ENCODE measurements around the gene MGST1.
"Not testable (repeated sequence)": the region's sequence is repeated elsewhere in the genome, so short reads cannot be mapped to it uniquely, and the experiment has no call there.

The MGST1 gene

DNA sequence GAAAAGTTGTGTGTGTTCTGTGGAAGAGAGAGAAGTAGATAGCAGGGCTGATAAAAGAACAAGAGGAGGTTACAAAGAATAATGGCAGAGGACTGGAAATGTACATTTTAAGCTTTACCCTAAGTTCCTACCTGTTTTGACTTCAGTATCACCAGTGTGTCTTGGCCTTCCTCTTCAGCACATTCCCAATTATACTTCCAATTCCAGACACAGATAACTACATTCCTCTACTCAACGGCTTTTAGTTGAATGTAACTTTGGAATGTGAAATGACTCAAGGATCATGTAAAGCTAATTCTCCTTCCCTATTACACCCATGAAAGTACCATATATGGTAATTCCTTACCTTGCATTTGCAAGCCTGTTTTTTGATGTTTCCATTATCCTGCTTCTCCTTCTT, 5.0 kb downstream of the MGST1 start:
- peak; percentile 19 for DNase-seq (ENCODE audit: low spot score)

DNA sequence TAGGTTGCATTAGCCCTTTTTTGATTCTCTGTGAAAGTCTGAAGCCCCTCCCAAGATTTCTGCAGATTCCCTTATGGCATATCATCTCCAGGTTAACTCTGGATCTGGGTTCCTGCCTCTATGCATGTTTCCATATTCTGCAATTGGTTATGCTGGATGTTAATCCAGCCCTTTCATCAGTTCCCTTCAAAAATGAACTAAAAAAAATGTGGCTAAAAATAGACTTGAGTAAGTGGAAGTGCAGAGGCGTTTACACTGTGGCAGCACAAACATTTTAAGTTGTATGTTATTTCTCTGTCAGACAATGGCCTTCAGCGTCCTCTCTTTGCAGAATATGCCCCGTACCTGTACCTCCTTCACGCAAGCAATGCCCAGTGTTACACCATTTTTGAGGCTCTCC, 11.4 kb downstream of the MGST1 start:
- DNase-seq (ENCODE audit: low spot score) = no peak

DNA sequence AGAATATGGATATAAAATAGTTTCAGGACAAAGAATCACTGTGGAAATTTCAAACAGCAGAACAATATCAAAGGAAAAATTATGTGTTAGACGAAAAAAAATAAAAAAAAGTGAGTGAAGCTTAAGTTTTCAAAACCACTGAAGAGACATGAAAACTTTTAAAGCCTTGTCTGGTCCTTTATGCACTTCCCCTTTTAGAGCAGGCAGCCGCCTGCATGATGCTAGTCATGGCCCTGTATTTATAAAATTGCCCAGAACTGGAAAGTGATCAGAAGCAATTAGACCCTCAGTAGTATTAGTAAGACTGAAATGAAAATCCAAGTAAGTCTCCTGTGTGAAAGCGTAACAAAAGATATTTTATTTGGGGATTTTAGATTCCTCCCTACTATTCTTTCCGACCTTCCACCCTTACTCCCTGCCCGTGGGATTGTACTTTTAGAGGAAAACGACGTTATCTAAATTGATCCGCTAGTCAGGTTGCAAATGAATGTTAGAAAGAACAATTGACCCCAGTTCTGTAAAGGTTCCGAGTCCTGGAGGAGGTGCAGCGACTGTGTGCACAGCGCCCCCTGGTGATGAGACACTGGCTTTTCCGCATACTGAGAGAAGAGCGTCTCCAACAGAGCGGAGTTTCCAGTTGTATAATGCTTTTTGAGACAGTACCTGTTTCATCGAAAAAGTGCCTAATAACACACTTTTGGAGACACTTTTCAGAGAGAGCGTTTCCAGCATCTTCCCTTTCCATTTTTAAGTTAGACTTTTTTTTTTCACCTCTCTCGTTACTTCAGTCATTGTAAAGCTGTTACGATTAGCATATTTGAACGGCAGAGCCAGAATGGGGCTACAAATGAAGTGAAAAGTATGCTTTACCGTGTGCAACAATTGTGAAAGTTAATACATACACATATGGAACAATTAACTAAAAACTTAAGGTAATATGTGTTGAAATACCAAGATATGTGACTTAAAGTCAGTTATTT, 12.4 kb downstream of the MGST1 start:
- no peak for DNase-seq (ENCODE audit: low spot score)

DNA sequence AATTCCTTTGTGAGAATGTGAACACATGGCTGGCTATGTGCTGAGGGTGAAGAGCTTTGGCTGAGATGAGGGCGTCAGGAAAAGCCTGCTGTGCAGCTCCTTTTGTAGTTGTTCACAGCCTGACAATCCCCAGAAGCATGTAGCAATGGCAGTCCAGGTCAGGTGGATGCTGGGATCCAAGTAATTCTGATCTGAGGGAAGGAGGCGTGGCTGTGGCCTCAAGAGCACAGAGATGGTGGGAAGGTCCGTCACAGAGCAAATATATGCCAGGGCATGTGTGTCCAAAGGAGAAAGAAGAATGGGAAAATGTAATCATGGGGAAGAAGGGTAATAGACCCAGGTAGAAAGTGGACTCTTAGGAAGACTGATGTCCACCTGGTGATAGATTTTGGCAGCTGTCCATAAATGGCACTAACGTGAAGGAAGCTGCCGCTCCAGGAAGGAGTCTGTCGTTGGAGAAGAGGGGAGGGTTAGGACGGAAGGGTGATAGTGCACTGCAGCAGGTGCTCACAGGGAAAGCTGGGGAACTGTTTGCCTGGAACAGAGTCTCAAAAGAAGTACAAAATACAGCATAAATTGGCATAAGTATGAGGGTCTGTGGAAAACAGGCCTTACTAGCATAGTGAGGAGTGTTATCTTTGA, 13.8 kb downstream of the MGST1 start:
- no peak for DNase-seq (ENCODE audit: low spot score)

DNA sequence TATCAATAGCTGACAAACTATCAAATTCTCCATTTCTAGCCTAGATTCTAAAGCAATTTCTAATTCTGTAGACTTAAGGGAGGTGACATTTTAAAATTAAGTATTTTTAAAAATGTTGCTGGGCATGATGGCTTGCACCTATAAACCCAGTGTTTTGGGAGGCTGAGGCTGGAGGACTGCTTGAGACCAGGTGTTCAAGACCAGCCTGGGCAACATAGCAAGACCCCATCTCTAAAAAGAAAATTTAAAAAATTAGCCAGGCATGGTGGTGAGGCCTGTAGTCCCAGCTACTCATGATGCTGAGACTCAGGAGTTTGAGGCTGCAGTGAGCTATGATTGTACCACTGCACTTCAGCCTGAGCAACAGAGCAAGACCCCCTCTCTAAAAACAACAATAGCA, 15.1 kb downstream of the MGST1 start:
- DNase-seq (ENCODE audit: low spot score) = no peak

DNA sequence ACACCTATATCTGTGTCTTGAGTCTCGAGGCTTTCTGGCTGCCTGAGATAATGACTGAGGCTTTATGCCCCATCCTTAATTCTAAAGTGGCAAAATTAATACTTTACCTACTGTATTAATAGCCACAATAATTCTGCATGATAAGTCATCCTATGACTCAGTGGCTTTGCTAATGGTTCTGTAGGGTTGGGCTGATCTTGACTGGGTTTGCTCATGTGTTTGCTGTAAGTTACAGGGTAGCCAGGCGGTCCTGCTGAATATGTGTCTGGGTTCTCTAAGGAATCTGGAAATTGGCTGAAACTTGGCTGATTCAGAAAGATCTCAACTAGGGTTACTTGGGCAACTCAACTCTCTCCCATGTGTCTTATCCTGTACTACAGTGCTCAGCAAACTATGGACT, 21.7 kb downstream of the MGST1 start:
- DNase-seq (ENCODE audit: low spot score) = no peak

DNA sequence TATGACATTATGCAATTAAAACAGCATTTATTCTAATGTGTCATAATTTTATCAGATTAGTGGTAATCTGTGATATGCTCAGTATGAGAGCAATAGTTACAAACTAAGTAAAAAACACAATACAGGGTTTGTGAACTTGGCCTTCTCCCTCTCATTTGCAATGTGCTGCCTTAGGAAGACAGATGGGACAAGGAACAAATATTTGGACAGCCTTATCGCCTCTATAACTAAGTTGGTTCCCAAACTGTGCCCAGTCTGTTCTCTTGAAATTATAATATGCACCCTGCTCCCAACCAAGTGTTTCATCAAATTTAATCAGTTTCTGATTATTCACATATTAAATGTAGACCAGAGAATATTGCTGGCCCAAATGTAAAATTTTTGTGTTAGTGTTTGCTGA, 22.7 kb downstream of the MGST1 start:
- no peak for DNase-seq (ENCODE audit: low spot score)

DNA sequence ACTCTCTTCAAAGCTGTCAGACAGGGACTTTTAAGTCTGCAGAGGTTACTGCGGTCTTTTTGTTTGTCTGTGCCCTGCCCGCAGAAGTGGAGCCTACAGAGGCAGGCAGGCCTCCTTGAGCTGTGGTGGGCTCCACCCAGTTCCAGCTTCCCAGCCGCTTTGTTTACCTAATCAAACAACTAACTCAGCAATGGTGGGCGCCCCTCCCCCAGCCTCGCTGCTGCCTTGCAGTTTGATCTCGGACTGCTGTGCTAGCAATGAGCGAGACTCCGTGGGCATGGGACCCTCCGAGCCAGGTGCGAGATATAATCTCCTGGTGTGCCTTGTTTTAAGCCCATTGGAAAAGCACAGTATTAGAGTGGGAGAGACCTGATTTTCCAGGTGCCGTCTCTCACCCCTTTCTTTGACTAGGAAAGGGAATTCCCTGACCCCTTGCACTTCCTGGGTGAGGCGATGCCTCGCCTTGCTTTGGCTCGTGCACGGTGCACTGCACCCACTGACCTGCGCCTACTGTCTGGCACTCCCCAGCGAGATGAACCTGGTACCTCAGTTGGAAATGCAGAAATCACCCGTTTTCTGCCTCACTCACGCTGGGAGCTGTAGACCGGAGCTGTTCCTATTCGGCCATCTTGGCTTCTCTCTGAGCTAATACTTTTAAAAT, 35.3 kb downstream of the MGST1 start:
- DNase-seq (ENCODE audit: low spot score) = not testable (repeated sequence)

DNA sequence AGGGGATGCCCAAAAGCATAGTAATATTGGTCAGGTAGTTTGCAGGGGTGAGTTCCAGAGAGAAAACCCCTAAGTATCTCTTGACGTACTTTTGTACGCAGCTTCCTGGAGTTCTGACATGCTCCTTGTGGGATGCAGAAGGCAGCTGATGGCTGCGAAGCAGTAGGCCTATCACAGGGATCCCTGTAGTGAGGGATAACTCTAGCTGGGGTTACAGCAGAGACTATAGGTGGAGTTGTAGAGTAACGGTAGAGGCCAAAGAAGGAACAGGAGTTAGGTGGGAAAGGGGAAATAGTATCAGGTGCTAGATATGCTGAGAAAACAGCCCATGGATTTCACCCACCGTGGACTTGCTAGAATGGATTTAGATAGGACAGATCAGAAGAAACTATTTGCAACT, 37.3 kb downstream of the MGST1 start:
- no peak for DNase-seq (ENCODE audit: low spot score)

DNA sequence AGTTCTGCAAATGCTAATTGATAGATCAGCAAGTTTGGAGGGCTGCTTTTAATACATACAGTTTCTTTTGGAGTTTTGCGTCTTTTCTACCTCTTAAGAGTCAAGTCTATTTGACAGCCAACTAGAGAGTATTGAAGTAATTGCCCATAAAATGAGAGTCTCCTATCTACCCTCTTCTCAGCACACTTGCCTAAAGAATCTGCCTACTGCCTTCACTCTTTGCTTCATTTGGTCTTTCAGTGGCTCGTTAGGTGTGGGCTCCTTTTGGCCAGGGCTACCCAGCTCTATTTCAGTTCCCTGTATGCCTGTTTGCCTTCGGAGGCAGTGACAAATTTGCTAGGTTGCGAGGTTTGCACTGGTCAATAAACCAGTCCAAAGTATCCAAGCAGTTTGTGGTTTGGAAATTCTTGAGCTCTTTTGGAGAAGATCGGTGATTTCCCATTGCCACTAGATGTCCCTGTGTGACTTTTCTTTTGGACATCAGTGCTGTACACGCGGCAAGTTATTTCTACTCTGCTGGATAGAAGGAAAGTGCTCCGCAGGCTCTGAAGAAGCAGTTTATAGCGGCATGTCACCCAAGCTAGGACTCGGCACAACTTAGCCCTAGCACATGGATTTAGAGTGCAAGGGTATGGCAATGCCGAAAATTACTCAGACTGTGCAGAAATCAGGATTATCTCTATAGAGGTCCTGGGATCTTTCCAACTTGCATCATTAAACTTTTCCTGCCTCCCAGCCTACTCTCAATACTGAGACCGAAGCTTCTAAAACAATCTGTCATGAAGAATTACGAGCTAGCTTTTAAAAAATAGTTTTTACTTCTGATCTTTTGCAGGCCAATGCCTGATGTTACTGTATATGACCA, 38.6 kb downstream of the MGST1 start:
- peak; percentile 53 for DNase-seq (ENCODE audit: low spot score)

DNA sequence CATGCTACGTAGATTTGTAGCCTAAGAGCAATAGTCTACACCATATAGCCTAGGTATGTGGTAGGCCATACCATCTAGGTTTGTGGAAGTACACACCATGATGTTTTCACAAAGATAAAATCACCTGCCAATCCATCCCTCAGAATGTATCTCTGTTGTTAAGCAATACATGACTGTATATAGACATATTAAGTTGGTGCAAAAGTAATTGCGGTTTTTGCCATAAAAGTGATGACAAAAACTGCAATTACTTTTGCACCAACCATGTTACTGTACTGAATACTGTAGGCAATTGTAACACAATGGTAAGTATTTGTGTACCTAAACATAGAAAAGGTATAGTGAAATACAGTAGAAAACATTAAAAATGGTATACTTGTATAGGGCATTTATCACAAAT, 40.5 kb downstream of the MGST1 start:
- no peak for DNase-seq (ENCODE audit: low spot score)

DNA sequence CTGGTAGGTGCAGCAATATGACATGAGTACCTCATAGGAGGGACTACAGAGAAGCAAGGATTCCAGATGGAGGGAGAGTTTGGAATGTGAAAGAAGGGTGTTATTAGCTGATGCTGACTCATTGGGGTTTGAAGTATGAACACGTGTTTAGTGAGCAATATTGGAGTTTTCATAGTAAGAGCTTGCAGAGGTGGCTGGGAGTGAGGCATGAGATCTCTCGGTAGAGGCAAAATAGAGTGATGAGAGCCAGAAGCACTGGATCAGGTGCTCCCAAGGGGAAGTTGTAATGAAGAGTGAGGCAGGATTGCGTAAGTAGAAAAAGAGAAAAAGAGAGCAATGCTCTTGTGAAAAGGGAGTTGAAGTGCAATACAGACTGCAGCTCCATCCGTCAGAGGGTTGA, 42.1 kb downstream of the MGST1 start:
- no peak for DNase-seq (ENCODE audit: low spot score)

DNA sequence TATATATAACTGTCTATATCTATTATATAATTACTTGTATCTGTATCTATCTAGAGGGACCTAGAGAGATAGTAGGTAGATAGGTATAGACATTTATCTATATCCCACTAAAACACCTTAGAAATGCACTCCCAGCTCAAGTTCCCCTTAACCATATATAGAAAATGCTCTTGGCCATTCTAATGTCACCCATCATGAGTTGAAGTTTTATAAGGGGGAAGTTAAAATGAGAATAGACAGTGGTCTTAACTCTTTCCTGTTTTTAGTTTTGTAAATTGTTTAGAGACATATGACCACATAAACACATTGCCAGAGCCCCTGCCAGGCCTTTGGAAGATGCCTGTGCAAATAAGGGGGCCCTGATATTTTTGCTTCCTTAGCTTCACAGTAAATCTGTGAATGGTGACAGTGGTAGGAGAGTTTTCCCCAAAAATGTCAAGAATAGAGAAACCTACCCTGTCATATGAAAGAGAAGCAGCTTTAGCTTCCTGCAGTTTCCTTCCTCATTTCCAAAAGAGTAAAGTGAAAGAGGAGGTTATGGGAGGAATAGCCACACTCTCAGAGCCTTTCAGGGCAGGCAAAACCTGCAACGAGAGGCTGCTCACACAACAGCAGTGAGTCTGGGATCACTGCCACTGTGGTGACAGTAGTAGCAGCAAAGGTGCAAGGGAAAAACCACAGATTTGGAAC, 45.5 kb downstream of the MGST1 start:
- no peak for DNase-seq (ENCODE audit: low spot score)

DNA sequence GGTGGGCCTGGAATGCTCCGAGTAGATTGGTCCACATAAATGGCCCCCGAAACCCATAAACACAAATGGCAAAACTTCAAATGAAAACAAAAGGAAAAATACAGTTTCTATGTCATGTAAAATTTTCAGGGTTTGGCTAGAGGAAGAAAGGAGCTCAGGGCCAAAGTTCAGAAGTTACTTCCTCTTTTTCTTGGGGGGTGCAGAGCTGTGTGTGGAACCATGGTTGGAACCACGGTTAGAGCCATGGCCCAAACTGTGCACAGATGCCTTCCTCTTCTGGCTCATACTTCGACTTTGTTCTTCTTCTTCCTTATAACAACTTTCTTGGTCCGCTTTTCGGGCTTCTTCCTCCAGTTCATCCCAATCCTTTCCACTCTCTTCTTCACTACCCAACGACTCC, 51.7 kb downstream of the MGST1 start:
- no peak for DNase-seq (ENCODE audit: low spot score)

DNA sequence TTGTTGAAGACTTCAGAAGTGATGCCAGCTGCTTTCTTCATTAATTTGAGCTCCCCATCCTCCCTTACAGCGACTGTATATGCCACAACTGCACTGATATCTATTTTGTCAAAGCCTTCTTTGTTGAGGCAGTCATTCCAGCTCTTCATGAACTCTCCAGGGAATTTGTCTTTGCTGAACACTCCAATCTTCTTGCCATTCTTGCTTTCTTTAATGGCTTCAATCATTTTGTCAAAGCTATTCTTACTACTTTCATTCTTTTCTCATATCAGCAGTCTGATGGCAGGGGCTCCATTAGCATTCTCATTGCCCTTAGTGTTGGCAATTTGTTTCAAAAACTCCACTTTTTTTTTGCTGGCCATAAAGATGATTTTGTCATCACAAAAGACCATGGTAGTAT, 54.4 kb downstream of the MGST1 start:
- not testable (repeated sequence) for DNase-seq (ENCODE audit: low spot score)

DNA sequence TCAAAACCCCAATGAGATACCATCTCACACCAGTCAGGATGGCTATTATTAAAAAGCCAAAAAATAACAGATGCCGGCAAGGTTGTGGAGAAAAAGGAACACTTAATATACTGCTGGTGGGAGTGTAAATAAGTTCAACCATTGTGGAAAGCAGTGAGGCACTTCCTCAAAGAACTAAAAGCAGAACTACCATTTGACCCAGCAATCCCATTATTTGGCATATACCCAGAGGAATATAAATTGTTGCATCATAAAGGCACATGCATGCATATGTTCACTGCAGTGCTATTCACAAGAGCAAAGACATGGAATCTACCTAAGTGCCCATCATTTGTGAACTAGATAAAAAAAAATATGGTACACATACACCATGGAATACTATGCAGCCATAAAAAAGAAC, 59.9 kb downstream of the MGST1 start:
- DNase-seq (ENCODE audit: low spot score) = no peak

All from hepatic stellate cell (primary cell).